COR-L47 (cell line): ENCODE results near the gene ESF1.
"Not testable (repeated sequence)": the region's sequence is repeated elsewhere in the genome, so short reads cannot be mapped to it uniquely, and the experiment has no call there.

Experiments
- DNase-seq: peaks from one replicate; lab custom pipeline; 2025; lab: John Stamatoyannopoulos, UW

The ESF1 gene

GRCh38 chr20:13788167-13788834 is 3.6 kb upstream of the ESF1 start:
- peak; percentile 53 for DNase-seq

- DNase-seq, result no peak
These were observed 1.6 kb upstream of the ESF1 start for GRCh38 chr20:13786143-13786828.

- no peak for DNase-seq
These were observed 337 bp downstream of the ESF1 start for GRCh38 chr20:13784271-13784892.

GRCh38 chr20:13783528-13783927 is 1.2 kb downstream of the ESF1 start:
- no peak for DNase-seq

GRCh38 chr20:13778827-13779226 is 5.9 kb downstream of the ESF1 start:
- no peak for DNase-seq

- no peak for DNase-seq
These were observed 7.5 kb downstream of the ESF1 start for GRCh38 chr20:13777171-13777601.

- no peak for DNase-seq
These were observed 8.9 kb downstream of the ESF1 start for GRCh38 chr20:13775867-13776266.

GRCh38 chr20:13772529-13772928 is 12.2 kb downstream of the ESF1 start:
- DNase-seq, result no peak

GRCh38 chr20:13771853-13772453 is 12.8 kb downstream of the ESF1 start:
- DNase-seq, result peak; percentile 40

GRCh38 chr20:13770141-13770540 is 14.6 kb downstream of the ESF1 start:
- DNase-seq, result no peak

- no peak for DNase-seq
These were observed 18.8 kb downstream of the ESF1 start for GRCh38 chr20:13765868-13766416.

- no peak for DNase-seq
These were observed 19.4 kb downstream of the ESF1 start for GRCh38 chr20:13765299-13765698.

- not testable (repeated sequence) for DNase-seq
These were observed 24.2 kb downstream of the ESF1 start for GRCh38 chr20:13760451-13760946.

- DNase-seq, result no peak
These were observed 25.8 kb downstream of the ESF1 start for GRCh38 chr20:13758884-13759283.

- DNase-seq, result no peak
These were observed 28.2 kb downstream of the ESF1 start for GRCh38 chr20:13756551-13756950.

- no peak for DNase-seq
These were observed 28.9 kb downstream of the ESF1 start for GRCh38 chr20:13755809-13756208.

GRCh38 chr20:13753436-13754036 is 31.2 kb downstream of the ESF1 start:
- DNase-seq, result no peak

GRCh38 chr20:13749811-13750210 is 34.9 kb downstream of the ESF1 start:
- no peak for DNase-seq

- no peak for DNase-seq
These were observed 38.9 kb downstream of the ESF1 start for GRCh38 chr20:13745784-13746183.

GRCh38 chr20:13744352-13744751 is 40.4 kb downstream of the ESF1 start:
- no peak for DNase-seq

- no peak for DNase-seq
These were observed 42.8 kb downstream of the ESF1 start for GRCh38 chr20:13741879-13742278.
